WTC11 (cell line): ENCODE measurements around the gene NLGN4X. TPM values are rescaled to one million over a fixed set of nuclear protein-coding genes. Genes with fewer than 3 reads are reported as not detected.

ENCODE experiments used
- ATAC-seq: fragments of 200-7000 bp; cut with Tn5 transposase; 2 replicates; pipeline ENCODE4 v1.10.0; 2021; ENCODE audit warnings: mild to moderate bottlenecking, moderate library complexity
- CTCF ChIA-PET: fragments of 300-600 bp; sonication (Branson Sonifier 250); formaldehyde crosslinking; loops from one replicate; lab custom pipeline; 2021; ENCODE audit warnings: antibody characterized with exemption; lab: Charles Lee
- POLR2A ChIA-PET: fragments of 350-600 bp; sonication (Branson Sonifier 250); formaldehyde crosslinking; loops from one replicate; lab custom pipeline; 2021; ENCODE audit warnings: antibody characterized with exemption; lab: Charles Lee
- DNase-seq: peaks from one replicate; pipeline ENCODE4 v3.0.0; 2021; ENCODE audit warnings: low spot score
- H3K27ac Mint-ChIP-seq: 2 replicates; pipeline ENCODE4 v1.8.0; 2021; ENCODE audit warnings: mixed read lengths
- H3K27me3 Mint-ChIP-seq: 2 replicates; pipeline ENCODE4 v1.8.0; 2021; ENCODE audit warnings: low read depth, mild to moderate bottlenecking, moderate library complexity, mixed read lengths
- H3K36me3 Mint-ChIP-seq: 2 replicates; pipeline ENCODE4 v1.8.0; 2021; ENCODE audit warnings: mixed read lengths
- H3K4me1 Mint-ChIP-seq: 2 replicates; pipeline ENCODE4 v1.8.0; 2022; ENCODE audit warnings: mixed read lengths
- H3K4me3 Mint-ChIP-seq: 2 replicates; pipeline ENCODE4 v1.8.0; 2021; ENCODE audit warnings: mild to moderate bottlenecking, moderate library complexity, mixed read lengths
- H3K9me3 Mint-ChIP-seq: 2 replicates; pipeline ENCODE4 v1.8.0; 2021; ENCODE audit warnings: mixed read lengths
- ARID4B ChIP-seq: sonication (generic); formaldehyde crosslinking; IDR thresholded peaks from 2 replicates; pipeline ENCODE4 v1.8.0; 2023; ENCODE audit warnings: missing genetic modification reagents, mild to moderate bottlenecking, borderline replicate concordance
- ATF1 ChIP-seq: sonication (generic); formaldehyde crosslinking; IDR thresholded peaks from 2 replicates; pipeline ENCODE4 v1.8.1; 2023; ENCODE audit warnings: mild to moderate bottlenecking, moderate library complexity, missing genetic modification reagents
- ATF3 ChIP-seq: sonication (generic); formaldehyde crosslinking; conservative IDR thresholded peaks from 2 replicates; pipeline ENCODE4 v1.8.1; 2022; ENCODE audit warnings: mild to moderate bottlenecking, missing genetic modification reagents
- E2F4 ChIP-seq: sonication (generic); formaldehyde crosslinking; IDR thresholded peaks from 2 replicates; pipeline ENCODE4 v1.8.1; 2022; ENCODE audit warnings: low read depth, mild to moderate bottlenecking, moderate library complexity, missing genetic modification reagents, borderline replicate concordance
- ERG ChIP-seq: fragments of 250-450 bp; sonication (Bioruptor Pico); IDR thresholded peaks from 2 replicates; pipeline ENCODE4 v1.8.0; 2021; ENCODE audit warnings: mild to moderate bottlenecking
- FOXP1 ChIP-seq: sonication (generic); formaldehyde crosslinking; IDR thresholded peaks from 2 replicates; pipeline ENCODE4 v1.8.0; 2022; ENCODE audit warnings: missing genetic modification reagents, mild to moderate bottlenecking, moderate library complexity, borderline replicate concordance
- JUN ChIP-seq: sonication (generic); formaldehyde crosslinking; IDR thresholded peaks from 2 replicates; pipeline ENCODE4 v1.8.0; 2023; ENCODE audit warnings: mild to moderate bottlenecking, missing genetic modification reagents
- MYBL2 ChIP-seq: sonication (generic); formaldehyde crosslinking; IDR thresholded peaks from 2 replicates; pipeline ENCODE4 v1.8.1; 2023; ENCODE audit warnings: mild to moderate bottlenecking, moderate library complexity, missing genetic modification reagents
- NFYB ChIP-seq: sonication (generic); formaldehyde crosslinking; conservative IDR thresholded peaks from 2 replicates; pipeline ENCODE4 v1.8.0; 2022; ENCODE audit warnings: low read depth, missing genetic modification reagents
- NR1H2 ChIP-seq: sonication (generic); formaldehyde crosslinking; IDR thresholded peaks from 2 replicates; pipeline ENCODE4 v1.9.0; 2021; ENCODE audit warnings: mild to moderate bottlenecking, moderate library complexity, missing genetic modification reagents
- OVOL2 ChIP-seq: fragments of 250-450 bp; sonication (Bioruptor Pico); IDR thresholded peaks from 2 replicates; pipeline ENCODE4 v1.9.0; 2021; ENCODE audit warnings: mild to moderate bottlenecking, borderline replicate concordance
- PRDM15 ChIP-seq: sonication (generic); formaldehyde crosslinking; IDR thresholded peaks from 2 replicates; pipeline ENCODE4 v1.8.0; 2022; ENCODE audit warnings: missing genetic modification reagents
- PREB ChIP-seq: sonication (generic); formaldehyde crosslinking; IDR thresholded peaks from 2 replicates; pipeline ENCODE4 v1.8.1; 2022; ENCODE audit warnings: mild to moderate bottlenecking, missing genetic modification reagents, moderate library complexity, borderline replicate concordance
- RORB ChIP-seq: fragments of 250-450 bp; sonication (Bioruptor Pico); IDR thresholded peaks from 2 replicates; pipeline ENCODE4 v1.9.0; 2021; ENCODE audit warnings: mild to moderate bottlenecking
- USF2 ChIP-seq: sonication (generic); formaldehyde crosslinking; IDR thresholded peaks from 2 replicates; pipeline ENCODE4 v1.8.1; 2023; ENCODE audit warnings: mild to moderate bottlenecking, missing genetic modification reagents, moderate library complexity
- ZNF121 ChIP-seq: sonication (generic); formaldehyde crosslinking; IDR thresholded peaks from 2 replicates; pipeline ENCODE4 v1.8.0; 2023; ENCODE audit warnings: missing genetic modification reagents
- ZNF138 ChIP-seq: sonication (generic); formaldehyde crosslinking; conservative IDR thresholded peaks from 2 replicates; pipeline ENCODE4 v1.8.1; 2022; ENCODE audit warnings: mild to moderate bottlenecking, moderate library complexity, missing genetic modification reagents
- ZNF219 ChIP-seq: sonication (generic); formaldehyde crosslinking; IDR thresholded peaks from 2 replicates; pipeline ENCODE4 v1.8.0; 2023; ENCODE audit warnings: missing genetic modification reagents, mild to moderate bottlenecking, borderline replicate concordance
- ZNF281 ChIP-seq: sonication (generic); formaldehyde crosslinking; IDR thresholded peaks from 2 replicates; pipeline ENCODE4 v1.8.0; 2023; ENCODE audit warnings: mild to moderate bottlenecking, missing genetic modification reagents
- total RNA-seq: library from RNA; stranded (reverse); gene quantifications from 3 replicates; pipeline ENCODE4 v1.2.3, GENCODE V29; 2021

The NLGN4X gene
- total RNA-seq, 1 experiment from 2014 or later, result 53.8 TPM

GRCh38 chrX:6163721-6164120, 64.9 kb downstream of the NLGN4X start (continued):
- TF ChIP-seq PREB (no peak), ZNF281 (no peak), MYBL2 (CRISPR knock-in tag) (no peak), JUN (CRISPR knock-in tag) (no peak), ARID4B (CRISPR knock-in tag) (no peak)

GRCh38 chrX:6159468-6159867, 69.2 kb downstream of the NLGN4X start:
- peak overlapping the region; percentile 30; the same call in 1 of the 2 replicates for H3K27ac Mint-ChIP-seq
- ATAC-seq (no peak), DNase-seq (no peak)
- H3K36me3 Mint-ChIP-seq, result peaks cover 38% of the 10 kb centered on the region
- no peaks in the 10 kb centered on the region for H3K4me1 Mint-ChIP-seq
- no peaks in the 10 kb centered on the region for H3K27me3 Mint-ChIP-seq
- ChIA-PET CTCF (no interaction called here), POLR2A (no interaction called here)
- H3K9me3 Mint-ChIP-seq, result peaks cover 24% of the 10 kb centered on the region
- no peak overlapping the region for H3K4me3 Mint-ChIP-seq
- no peak for TF ChIP-seq USF2 (CRISPR knock-in tag)
- TF ChIP-seq NFYB (CRISPR knock-in tag), result no peak
- TF ChIP-seq RORB (CRISPR knock-in tag), result no peak
- no peak for TF ChIP-seq ATF1 (CRISPR knock-in tag)
- TF ChIP-seq PRDM15 (CRISPR knock-in tag), result no peak
- no peak for TF ChIP-seq ZNF138 (CRISPR knock-in tag)
- no peak for TF ChIP-seq ERG (CRISPR knock-in tag)
- TF ChIP-seq E2F4, result no peak
- no peak for TF ChIP-seq FOXP1 (CRISPR knock-in tag)
- TF ChIP-seq ATF3 (CRISPR knock-in tag), result no peak
- no peak for TF ChIP-seq OVOL2
- TF ChIP-seq NR1H2 (CRISPR knock-in tag), result no peak
- TF ChIP-seq ZNF219 (CRISPR knock-in tag), result no peak
- no peak for TF ChIP-seq ZNF121
